GM21737 (cell line): ENCODE results near the gene ACER2.
A peak's percentile ranks its signal among the peaks of the same experiment; 100 is the strongest.

ENCODE experiments used
- ATAC-seq: cut with Tn5 transposase; IDR thresholded peaks from one replicate; pipeline ENCODE4 v1.9.1; 2021; ENCODE audit warnings: mild to moderate bottlenecking, moderate library complexity; ENCODE audit not compliant: unreplicated experiment

ACER2 gene

GRCh38 chr9:19481971-19482404 lies 73.2 kb downstream of the ACER2 start:
- ATAC-seq: no peak

GRCh38 chr9:19484699-19485098 lies 75.9 kb downstream of the ACER2 start:
- no peak for ATAC-seq

GRCh38 chr9:19485193-19485592 lies 76.4 kb downstream of the ACER2 start:
- no peak for ATAC-seq

- ATAC-seq: no peak
Observed at GRCh38 chr9:19486803-19487202, 78.0 kb downstream of the ACER2 start.

GRCh38 chr9:19488721-19489120 lies 79.9 kb downstream of the ACER2 start:
- ATAC-seq: no peak

- ATAC-seq: no peak
Observed at GRCh38 chr9:19490269-19490668, 81.5 kb downstream of the ACER2 start.

- ATAC-seq: no peak
Observed at GRCh38 chr9:19490828-19491227, 82.0 kb downstream of the ACER2 start.

- ATAC-seq: no peak
Observed at GRCh38 chr9:19492775-19493173, 84.0 kb downstream of the ACER2 start.

- peak; percentile 67 for ATAC-seq
Observed at GRCh38 chr9:19493174-19493811, 84.5 kb downstream of the ACER2 start.

- ATAC-seq: no peak
Observed at GRCh38 chr9:19493876-19494275, 85.1 kb downstream of the ACER2 start.

GRCh38 chr9:19495186-19496028 lies 86.6 kb downstream of the ACER2 start:
- ATAC-seq: no peak

- ATAC-seq: no peak
Observed at GRCh38 chr9:19496321-19497050, 87.7 kb downstream of the ACER2 start.

- ATAC-seq: no peak
Observed at GRCh38 chr9:19497276-19497675, 88.5 kb downstream of the ACER2 start.

- no peak for ATAC-seq
Observed at GRCh38 chr9:19498015-19498414, 89.2 kb downstream of the ACER2 start.
